ENCODE data around the gene INSL3. TPM values are rescaled to one million over a fixed set of nuclear protein-coding genes. Genes with fewer than 3 reads are reported as not detected.

Gene INSL3
- polyA plus RNA-seq, 1 donor (not counting 4 experiments of a cell fraction or from before 2014, with no cell fraction given): not detected

- no peaks in the 10 kb centered on the region for H3K9me1 ChIP-seq (ENCODE audit: control insufficient read depth, extremely low read depth, insufficient read depth, low read length)
- no peak overlapping the region for H3K4me3 ChIP-seq (ENCODE audit: control insufficient read depth in 2 of 3, extremely low read depth in 1 of 3, insufficient read depth in 2 of 3, low read depth in 1 of 3, low read length in 3 of 3)
- no peak overlapping the region for H3K27ac ChIP-seq (ENCODE audit: control insufficient read depth, insufficient read depth, low read length)
- H3K79me2 ChIP-seq (ENCODE audit: control insufficient read depth, insufficient read depth, low read length): no peaks in the 10 kb centered on the region
- DNase-seq (ENCODE audit: low read depth, low spot score): no peak
- TF ChIP-seq EZH2 (IDR thresholded peaks at IDR 0.05; ENCODE audit: low read length): no peak
- TF ChIP-seq CTCF (optimal IDR thresholded peaks at IDR 0.05 in 1 of 3, IDR thresholded peaks at IDR 0.05 in 1 of 3, conservative IDR thresholded peaks at IDR 0.05 in 1 of 3; ENCODE audit: extremely low read depth in 1 of 3, insufficient read depth in 2 of 3, low read length in 3 of 3): no peak
- no peak overlapping the region for H3K4me2 ChIP-seq (ENCODE audit: control insufficient read depth, extremely low read depth, insufficient read depth, low read depth, low read length)
- dilution Hi-C loops (cut with MboI; ENCODE audit: extremely low pct_ligation_motif_present, low sequenced_read_pairs): no loop called here
- H3K36me3 ChIP-seq (ENCODE audit: control insufficient read depth in 2 of 2, extremely low read depth in 1 of 2, insufficient read depth in 2 of 2, low read length in 2 of 2): no peaks in the 10 kb centered on the region
- H3K27me3 ChIP-seq (ENCODE audit: control insufficient read depth, extremely low read depth, insufficient read depth, low read length): peaks cover 5% of the 10 kb centered on the region
- H3K9me3 ChIP-seq (ENCODE audit: control insufficient read depth, low read depth, low read length): no peaks in the 10 kb centered on the region
- no peaks in the 10 kb centered on the region for H3K4me1 ChIP-seq (ENCODE audit: control insufficient read depth, extremely low read depth, insufficient read depth, low read length)
- FAIRE-seq: no peak
- no peaks in the 10 kb centered on the region for H4K20me1 ChIP-seq (ENCODE audit: control insufficient read depth, extremely low read depth, insufficient read depth, low read length)
- H2AFZ ChIP-seq (ENCODE audit: control insufficient read depth, low read length): no peak overlapping the region
- no peak overlapping the region for H3K9ac ChIP-seq (ENCODE audit: control insufficient read depth, extremely low read depth, insufficient read depth, low read length)
Observed at GRCh38 chr19:17772172-17772571, 49.1 kb downstream of the INSL3 start.

- Histone ChIP-seq H3K27ac (ENCODE audit: control insufficient read depth, insufficient read depth, low read length) (no peak overlapping the region), H3K9me1 (ENCODE audit: control insufficient read depth, extremely low read depth, insufficient read depth, low read length) (no peaks in the 10 kb centered on the region), H3K9ac (ENCODE audit: control insufficient read depth, extremely low read depth, insufficient read depth, low read length) (no peak overlapping the region), H3K4me1 (ENCODE audit: control insufficient read depth, extremely low read depth, insufficient read depth, low read length) (peaks cover 3% of the 10 kb centered on the region), H3K27me3 (ENCODE audit: control insufficient read depth, extremely low read depth, insufficient read depth, low read length) (no peaks in the 10 kb centered on the region), H4K20me1 (ENCODE audit: control insufficient read depth, extremely low read depth, insufficient read depth, low read length) (no peaks in the 10 kb centered on the region), H3K4me3 (ENCODE audit: control insufficient read depth in 2 of 3, extremely low read depth in 1 of 3, insufficient read depth in 2 of 3, low read depth in 1 of 3, low read length in 3 of 3) (no peak overlapping the region), H3K79me2 (ENCODE audit: control insufficient read depth, insufficient read depth, low read length) (no peaks in the 10 kb centered on the region), H3K9me3 (ENCODE audit: control insufficient read depth, low read depth, low read length) (no peaks in the 10 kb centered on the region), H3K36me3 (ENCODE audit: control insufficient read depth in 2 of 2, extremely low read depth in 1 of 2, insufficient read depth in 2 of 2, low read length in 2 of 2) (no peaks in the 10 kb centered on the region), H3K4me2 (ENCODE audit: control insufficient read depth, extremely low read depth, insufficient read depth, low read depth, low read length) (no peak overlapping the region), H2AFZ (ENCODE audit: control insufficient read depth, low read length) (no peak overlapping the region)
- dilution Hi-C loops (cut with MboI; ENCODE audit: extremely low pct_ligation_motif_present, low sequenced_read_pairs): no loop called here
- no peak for DNase-seq (ENCODE audit: low read depth, low spot score)
- no peak for TF ChIP-seq CTCF (optimal IDR thresholded peaks at IDR 0.05 in 1 of 3, IDR thresholded peaks at IDR 0.05 in 1 of 3, conservative IDR thresholded peaks at IDR 0.05 in 1 of 3; ENCODE audit: extremely low read depth in 1 of 3, insufficient read depth in 2 of 3, low read length in 3 of 3)
- TF ChIP-seq EZH2 (IDR thresholded peaks at IDR 0.05; ENCODE audit: low read length): no peak
- FAIRE-seq: no peak
Observed at GRCh38 chr19:17770613-17771012, 50.7 kb downstream of the INSL3 start.
